OCI-M2 (cell line): Measurements from ENCODE around the gene PLPPR2.
"Not testable (repeated sequence)": the region's sequence is repeated elsewhere in the genome, so short reads cannot be mapped to it uniquely, and the experiment has no call there.

Experiments
- DNase-seq: peaks from one replicate; lab custom pipeline; 2025; ENCODE audit not compliant: unreplicated experiment; lab: John Stamatoyannopoulos, UW

PLPPR2 gene

DNA sequence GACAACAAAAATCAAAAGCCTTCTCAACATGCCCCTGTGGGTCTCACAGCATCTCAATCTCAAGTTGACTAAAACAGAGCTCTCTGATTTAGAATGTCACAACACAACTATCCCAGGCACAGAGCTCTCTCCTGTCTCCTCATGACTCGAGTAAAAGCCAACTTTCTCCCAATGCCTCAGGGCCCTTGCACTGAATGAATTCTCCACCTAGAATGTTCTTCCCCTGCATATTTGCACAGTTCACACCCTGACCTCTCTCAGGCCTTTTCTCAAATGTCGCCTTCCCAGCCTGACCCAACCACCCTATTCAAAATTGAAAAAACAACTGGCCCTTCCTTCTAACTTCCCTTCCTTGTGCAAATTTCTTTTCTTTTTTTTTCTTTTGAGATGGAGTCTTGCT, 15.5 kb downstream of the PLPPR2 start:
- DNase-seq = no peak

DNA sequence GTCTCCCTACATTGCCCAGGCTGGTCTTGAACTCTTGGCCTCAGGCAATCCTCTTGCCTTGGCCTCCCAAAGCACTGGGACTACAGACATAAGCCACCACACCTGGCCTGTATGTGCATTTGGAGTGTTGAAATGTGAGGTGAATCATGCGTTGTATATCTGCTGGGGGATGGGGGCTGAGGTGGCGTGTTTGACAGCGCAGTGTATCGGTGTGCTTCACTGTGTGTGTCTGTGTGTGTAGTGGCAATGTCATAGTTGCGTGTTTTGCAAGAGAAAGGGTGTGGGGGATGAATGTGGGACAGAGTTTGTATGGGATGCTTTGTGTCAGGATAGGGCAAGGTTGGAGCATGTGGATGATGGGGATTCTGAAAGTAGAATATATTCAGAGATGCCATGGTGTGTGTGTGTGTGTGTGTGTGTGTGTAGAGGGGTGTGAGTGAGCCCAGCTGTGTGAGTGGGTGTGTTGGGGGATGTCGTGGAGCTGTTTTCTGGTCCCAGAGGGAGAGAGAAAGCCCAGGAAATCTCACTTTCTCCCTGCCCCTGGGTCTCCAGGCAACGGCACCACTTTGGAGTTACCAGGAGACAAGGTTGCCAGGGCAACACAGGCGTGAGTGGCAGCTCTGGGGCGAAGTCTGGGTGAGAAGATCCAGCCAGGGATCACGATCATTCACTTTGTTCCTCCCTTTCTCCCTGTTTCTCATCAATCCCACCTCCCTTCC, 18.1 kb downstream of the PLPPR2 start:
- no peak for DNase-seq

GRCh38 chr19:11373885-11374432, 18.7 kb downstream of the PLPPR2 start:
- peak; percentile 99 for DNase-seq

DNA sequence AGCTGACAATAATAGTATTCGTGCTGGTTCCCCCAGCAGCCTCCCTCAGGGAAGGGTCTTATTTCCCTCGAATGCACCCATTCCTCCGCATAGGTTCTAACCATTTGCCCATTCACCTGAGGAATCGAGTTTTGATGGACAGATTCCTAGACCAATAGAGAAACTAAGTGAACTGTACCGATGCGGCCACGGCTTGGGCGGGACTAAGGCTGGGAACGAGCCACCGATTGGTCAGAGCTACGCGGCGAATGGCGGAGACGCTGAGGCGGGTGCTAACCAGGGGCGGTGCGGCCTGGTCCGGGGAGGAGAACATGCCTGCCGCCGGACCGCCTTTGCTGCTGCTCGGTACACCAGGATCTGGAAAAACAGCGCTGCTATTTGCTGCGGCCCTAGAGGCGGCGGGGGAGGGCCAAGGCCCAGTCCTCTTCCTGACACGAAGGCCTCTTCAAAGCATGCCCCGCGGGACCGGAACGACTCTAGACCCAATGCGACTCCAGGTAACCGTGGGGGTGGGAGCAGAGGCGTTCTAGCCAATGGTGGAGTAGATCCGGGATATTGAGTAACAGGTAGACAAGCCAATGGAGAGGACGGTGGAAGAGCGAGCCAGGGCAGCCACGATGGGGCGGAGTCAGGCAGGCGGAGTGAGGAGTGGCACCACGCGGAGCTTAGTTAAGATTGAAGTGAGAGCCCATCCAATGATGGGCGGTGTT, 19.4 kb downstream of the PLPPR2 start, which contains the start of gene SWSAP1:
SWSAP1 (plus strand) TSS at position 234 of the 710 bp plus-strand sequence; CDS start at position 249, 15 bp downstream.
- peak; percentile 100 for DNase-seq

DNA sequence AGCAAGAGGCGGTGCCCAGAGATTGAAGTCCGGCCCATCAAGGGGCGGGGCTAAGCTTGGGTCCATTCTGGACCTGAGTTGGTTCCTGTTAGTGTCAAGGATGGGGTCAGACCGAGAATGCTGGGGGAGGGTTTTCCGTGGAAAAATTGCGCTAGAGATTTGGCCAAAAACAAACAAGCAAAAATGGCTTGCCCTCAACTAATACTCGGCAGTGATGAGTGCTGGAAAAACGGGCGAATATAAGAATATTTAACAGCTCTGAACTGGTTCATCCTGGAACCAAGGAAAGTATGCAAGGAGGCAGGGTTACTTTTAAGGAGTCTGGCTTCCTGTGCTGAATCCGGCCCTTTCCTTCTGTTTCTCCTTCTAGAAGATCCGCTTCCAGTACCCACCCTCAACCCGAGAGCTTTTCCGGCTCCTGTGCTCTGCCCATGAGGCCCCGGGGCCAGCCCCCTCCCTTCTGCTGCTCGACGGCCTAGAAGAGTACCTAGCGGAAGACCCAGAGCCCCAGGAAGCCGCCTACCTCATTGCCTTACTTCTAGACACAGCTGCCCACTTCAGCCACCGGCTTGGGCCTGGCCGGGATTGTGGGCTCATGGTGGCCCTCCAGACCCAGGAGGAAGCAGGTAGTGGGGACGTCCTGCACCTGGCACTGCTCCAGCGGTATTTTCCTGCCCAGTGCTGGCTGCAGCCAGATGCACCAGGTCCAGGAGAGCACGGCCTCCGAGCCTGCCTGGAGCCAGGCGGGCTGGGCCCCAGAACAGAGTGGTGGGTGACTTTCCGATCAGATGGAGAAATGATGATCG, 20.1 kb downstream of the PLPPR2 start:
- peak; percentile 99 for DNase-seq

GRCh38 chr19:11377237-11377636, 22.0 kb downstream of the PLPPR2 start:
- peak; percentile 87 for DNase-seq

DNA sequence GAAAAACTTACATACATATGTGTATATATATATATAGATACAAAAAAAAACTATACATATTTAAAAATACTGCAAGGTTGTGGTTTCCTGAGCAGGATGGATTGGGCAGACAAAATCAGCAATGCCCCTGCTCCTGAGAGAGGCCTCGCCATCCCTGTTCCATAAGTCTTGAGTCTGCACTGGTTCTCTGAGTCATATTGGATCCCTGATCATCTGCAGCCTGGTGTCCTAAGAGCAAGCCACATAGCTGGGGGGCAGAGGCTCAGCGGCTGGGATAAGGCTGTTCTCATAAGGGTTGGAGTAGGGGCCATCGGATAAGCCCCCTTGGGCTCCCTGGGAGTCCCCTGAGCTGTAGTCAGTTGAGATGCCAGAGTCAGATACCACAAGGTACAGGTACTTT, 22.5 kb downstream of the PLPPR2 start:
- DNase-seq = no peak

DNA sequence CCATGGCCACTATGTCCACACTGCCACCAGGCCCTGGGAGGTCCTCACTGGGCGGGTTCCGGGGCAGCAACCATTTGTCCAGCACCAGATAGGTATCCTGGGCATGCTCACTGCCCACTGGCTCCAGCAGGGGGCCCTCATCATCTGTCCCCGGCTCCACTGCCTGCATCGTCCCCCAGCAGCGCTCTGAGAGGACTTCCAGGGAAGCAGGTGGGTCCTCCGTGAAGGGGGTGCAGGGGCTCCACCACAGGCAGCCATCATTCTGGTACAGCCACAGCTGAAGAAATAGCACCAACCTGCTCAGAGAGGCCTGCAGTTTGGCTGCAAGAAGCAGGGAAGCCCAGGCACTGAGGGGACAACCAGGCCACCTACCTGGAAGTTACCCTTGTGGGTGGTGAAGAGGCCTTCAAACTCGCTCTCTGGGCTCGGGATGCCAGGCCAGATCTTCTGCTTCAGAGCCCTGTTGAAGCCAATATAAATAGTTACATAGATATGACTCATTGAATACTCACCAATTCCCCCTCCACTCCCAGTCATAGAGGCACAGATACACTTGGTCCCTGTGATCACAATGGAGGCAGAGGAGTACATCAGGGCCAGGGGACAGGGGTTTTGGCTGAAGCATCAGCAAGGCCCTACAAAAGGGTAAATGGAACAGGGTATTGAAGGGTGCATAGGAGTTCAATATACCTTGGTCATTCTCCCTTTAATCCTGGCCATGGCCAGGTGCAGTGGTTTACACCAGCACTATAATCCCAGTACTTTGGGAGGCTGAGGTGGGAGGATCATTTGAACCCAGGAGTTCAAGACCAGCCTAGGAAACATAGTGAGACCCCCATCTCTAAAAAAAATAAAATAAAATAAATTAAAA, 23.3 kb downstream of the PLPPR2 start:
- DNase-seq = peak; percentile 93

GRCh38 chr19:11379269-11379845, 24.1 kb downstream of the PLPPR2 start:
- DNase-seq = not testable (repeated sequence)

DNA sequence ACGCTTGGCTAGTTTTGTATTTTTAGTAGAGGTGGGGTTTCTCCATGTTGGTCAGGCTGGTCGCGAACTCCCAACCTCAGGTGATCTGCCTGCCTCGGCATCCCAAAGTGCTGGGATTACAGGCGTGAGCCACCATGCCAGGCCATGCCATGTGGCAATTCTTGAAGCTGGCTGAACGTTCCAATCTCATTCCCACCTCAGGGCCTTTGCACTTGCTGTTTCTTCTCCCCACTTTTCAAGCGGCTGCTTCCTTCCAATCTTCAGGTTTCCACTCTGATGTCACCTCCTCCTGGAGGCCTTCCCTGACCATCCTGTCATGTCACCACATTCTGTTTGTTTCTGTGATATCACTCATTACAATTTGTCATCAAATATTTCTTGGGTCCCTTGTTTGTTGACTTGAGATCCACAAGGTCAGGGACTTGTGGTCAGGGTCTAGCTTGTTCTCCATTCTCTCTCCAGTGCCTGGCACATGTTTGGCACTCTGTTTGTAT, 24.7 kb downstream of the PLPPR2 start:
- no peak for DNase-seq

DNA sequence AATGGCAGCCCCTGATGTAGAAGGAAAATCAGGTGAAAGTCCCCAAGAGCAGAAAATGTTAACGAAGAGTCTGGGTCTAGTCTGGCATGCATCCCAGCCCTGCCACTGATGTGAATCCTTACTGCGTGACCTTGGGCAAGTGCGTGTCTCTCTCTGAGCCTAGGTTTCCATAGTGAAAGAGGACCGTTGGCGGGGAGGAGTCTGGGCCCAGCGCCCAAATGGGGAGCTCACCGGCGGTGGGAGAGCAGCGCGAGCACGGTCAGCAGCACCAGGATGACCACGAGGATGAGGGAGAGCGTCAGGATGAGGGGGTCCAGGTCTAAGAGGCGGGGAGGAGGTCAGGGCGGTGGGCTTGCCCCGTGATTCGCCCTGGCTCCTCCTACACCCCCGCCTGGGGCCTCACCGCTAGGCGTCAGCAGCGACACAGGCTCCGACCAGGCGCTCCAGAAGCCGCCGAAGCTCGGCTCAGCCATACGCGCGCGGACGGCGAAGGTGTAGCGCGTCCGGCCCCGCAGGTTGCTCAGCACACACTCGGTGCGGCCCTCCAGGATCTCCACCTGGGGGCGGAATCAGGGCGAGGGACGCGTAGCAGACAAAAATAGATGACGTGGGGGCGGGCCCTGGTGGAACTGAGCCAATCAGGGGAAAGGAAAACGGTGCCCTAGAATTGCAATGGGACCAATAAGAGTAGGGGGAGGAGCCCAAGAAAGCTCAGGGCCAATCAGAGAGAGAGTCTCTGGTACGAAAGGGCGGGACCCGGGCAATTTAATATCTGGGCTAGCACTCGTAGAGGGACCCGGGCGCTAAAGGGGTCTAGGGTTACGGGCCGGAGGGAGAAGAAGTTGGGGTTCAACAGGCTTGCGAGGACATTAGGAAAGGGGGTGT, 25.7 kb downstream of the PLPPR2 start:
- no peak for DNase-seq

DNA sequence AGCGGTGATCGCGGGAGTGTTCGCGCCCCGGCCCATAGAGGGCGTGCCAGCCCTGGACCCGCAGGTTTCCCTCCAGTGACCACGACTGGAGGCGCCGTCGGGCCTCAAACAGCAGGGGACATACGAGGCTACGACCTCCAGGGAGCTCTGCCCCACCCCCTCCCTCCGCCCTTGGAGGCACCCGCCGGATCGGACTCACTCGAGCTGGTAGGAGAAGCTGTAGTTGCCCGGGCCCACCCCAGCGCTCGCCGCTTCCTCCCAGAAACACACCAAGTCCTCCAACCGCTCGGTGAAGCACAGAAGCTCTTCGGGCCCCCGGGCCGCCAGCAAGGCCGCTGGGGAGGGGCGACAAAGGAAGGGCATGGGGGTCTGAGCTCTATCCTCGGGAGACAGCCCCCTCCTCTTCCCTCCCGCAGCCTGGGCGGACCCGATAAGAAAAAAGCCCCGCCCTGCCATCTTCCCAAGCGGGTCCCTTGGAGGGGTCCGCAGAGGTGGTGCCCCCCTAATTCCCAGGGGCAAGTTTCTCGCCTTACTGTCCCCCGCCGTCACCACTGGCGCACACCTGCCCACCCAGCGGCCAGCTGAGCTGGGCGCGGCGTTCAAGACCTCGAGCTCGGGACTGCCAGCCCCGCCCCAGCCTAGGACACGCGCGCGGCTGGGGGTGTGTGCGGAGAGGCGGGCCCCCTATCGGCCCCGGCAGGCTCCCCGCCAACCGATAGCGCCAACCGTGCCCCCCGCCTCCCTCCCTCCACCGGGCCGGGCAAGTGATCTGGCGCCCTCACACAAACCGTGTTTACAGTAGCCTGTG, 27.9 kb downstream of the PLPPR2 start:
- peak; percentile 100 for DNase-seq

DNA sequence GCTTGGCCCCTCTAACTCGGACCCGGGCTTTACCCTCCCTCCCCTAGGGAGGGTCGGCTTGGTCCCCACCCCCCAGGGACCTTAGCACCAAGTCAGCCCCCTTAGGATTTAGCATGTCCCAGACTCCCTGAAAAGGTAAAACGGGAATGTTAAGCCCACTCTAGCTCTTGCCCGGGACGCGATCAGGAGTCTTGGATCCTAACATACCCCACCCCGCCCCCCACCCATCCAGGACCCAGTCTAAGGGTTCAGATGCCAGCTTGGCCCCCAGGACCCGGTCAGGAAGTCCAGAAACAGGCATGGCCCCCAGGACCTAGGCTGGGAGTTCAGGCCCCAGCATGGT, 28.4 kb downstream of the PLPPR2 start:
- DNase-seq = no peak

- DNase-seq = no peak
Measured at GRCh38 chr19:11384778-11385129, 29.5 kb downstream of the PLPPR2 start.

DNA sequence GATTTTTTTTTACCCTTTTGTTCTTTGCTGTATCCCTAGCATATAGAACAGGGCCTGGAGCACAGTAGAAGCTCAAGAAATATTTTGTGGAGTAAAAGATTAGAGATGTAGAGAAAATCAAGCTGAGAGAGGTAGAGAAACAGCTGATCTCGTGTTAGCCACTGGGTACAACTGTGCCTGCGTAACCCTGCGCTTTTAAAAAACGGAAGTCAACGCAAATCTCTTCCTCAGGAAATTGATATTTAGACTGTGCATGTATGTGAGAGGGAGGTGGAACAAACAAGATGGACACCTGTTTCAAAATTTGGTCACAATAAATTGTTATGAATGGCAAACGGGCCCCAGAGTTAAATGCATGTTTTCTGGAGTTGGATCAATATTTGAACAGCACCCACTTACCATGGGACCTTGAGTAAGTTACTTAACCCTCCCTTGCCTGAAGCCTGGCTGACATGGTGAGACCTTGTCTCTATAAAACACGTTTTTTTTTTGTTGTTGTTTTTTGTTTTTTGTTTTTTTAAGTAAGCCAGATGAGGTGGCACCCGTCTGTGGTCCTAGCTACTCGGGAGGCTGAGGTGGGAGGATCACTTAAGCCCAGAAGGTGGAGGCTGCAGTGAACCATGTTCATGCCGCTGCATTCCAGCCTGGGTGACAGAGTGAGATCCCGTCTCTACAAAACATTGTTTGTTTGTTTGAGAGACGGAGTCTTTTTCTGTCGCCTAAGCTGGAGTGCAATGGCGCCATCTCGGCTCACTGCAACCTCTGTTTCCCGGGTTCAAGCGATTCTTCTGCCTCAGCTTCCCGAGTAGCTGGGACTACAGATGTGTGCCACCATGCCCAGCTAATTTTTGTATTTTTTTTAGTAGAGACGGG, 32.2 kb downstream of the PLPPR2 start:
- no peak for DNase-seq

DNA sequence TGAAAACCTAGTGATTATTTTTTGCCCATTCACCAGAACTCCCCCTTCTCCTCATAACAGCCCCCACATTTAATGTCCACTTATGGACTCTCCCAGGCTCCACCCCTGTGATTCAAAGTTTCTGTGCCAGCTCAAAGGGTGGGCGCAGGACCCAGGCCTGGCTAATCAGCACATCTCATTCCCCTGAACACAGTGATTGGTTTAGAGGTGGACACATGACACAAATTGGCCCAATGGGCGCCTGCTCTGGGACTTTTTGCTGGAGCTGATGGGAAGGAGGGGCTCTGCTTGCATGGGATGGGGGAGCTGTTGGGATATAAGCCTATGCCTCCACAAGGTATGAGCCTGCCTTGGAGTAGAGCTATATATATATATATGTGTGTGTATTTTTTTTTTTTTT, 35.1 kb downstream of the PLPPR2 start:
- DNase-seq = no peak

DNA sequence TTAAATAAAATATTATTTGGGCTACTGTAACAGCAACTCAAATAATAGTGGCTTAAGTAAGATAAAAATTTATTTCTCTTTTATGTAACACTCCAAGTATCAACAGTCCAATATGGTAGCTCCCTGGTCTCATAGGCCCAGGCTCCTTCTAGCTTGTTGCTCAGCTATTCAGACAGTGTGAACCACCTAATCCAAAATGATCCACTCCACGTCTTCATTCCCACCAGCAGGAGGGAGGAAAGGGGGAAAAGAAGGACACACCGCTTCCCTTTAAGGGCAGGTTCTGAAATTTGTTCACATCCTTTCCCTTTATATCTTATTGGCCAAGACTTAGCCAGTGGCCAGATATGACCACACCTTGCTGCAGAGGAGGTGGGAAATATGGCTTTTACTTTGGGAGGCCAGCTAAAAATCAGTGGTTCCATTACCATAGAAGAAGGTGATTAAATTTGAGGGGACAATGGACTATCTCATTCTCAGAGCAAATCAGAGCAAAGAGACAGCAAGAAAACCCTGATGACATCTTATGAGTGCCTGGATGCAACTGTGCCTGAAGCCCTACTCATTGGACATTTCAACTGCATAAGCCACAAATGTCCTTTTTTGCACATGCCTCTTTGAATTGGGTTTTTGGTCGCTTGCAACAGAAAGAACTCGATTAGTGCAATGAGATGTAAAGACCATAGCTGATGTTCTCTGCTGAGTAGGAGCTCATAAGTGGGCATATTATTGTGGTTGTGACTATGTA, 35.9 kb downstream of the PLPPR2 start:
- no peak for DNase-seq
